GM19455 (cell line): ENCODE data around the gene NIT1.

Source experiments
- ATAC-seq: cut with Tn5 transposase; IDR thresholded peaks from one replicate; pipeline ENCODE4 v1.9.1; 2021; ENCODE audit not compliant: unreplicated experiment

Gene NIT1, protein sequence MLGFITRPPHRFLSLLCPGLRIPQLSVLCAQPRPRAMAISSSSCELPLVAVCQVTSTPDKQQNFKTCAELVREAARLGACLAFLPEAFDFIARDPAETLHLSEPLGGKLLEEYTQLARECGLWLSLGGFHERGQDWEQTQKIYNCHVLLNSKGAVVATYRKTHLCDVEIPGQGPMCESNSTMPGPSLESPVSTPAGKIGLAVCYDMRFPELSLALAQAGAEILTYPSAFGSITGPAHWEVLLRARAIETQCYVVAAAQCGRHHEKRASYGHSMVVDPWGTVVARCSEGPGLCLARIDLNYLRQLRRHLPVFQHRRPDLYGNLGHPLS

DNA sequence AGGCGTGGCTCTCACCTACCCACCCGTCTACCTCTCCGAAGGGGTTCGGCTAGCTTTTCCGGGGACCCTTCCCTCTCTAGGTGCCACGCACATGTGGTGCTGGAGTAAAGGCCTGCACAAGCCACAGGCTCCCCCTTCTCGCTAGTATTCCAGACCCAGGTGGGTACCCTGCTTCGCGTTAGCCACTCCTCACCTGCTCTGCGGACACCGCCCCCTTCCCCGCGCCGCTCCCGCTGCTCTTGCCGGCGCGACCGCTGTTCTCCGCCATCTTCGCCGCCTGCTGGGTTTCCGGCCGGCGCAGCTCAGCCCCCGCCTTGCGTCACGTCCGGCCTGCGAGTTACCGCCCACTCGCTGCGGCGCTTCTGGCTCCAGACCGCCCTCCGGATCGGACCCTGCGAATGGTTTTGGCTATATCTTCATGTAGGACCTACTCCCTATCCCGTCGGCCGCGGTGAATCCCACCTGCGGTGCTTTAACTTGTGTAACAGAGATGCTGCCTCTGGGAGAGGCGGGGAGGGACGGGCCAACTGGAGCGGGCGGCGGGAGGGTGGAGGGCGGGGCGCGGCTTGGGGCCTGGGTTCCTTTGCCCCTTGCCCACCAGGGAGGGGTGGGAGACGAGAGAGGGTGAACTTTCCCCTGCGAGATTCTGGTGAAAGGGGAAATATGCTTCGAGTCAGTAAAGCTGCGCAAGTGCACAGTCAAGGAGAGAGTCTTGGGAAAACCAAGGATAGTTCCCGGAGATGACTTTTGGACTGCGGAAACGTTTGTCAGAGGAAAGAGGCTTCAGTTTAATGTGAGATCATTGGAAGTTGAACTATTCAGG is at the start of gene NIT1, which contains the start of gene PFDN2:
Gene NIT1 (plus strand): TSS at position 347 of the 823 bp plus-strand sequence. CDS start 72 bp downstream, at position 419.
Gene PFDN2 (minus strand): TSS at position 279 of the 823 bp plus-strand sequence. CDS start 11 bp downstream, at position 268.
- ATAC-seq: peak; percentile 82

DNA sequence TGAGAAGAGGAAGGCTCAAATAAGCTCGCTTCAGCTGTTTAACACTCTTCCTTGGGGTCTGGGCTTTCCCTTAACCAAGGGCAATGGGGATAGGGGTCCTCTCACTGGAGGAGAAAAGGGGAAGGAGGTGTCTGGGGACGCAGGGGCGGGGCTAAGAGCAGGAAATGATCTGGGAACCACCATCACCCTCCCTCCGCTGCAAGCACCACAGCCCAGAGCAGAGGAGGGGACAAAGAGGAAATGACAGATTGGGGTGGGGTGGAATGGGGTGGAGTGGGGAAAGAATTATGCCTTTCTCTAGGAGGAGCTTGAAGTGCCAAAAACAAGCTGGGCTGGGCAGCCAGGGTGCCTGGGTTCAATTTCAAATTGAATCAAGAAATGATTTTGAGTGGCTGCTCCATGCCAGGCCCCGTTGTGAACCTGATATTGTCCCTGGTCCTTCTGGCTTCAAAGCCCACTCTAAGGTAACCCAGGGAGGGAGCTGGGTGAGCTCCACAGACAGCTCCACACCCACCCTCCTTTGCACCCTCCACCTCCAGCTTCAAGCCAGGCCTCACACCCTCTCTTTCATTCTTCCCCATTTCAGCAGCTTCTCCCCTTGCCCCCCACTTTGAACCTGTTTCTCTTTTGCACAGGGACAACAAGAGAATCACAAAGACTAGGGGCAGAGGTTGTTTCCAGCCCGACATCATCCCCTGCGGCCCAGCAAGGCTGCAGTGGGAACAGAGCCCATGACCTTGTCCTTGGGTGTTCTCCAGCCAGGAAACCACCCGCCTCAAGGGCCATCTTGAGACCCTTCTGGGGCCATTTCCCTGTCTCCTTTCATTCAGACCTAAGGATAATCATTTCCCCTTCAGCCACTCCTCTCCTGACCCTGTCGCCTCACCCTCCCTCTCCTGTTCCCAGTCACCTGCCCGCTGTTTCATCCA is 49.3 kb upstream of the NIT1 start:
- peak; percentile 61 for ATAC-seq

- ATAC-seq: no peak
Measured at GRCh38 chr1:161069241-161069640, 48.7 kb upstream of the NIT1 start.

- ATAC-seq: peak; percentile 87
Measured at GRCh38 chr1:161069731-161070270, 48.1 kb upstream of the NIT1 start, which contains the start of gene ARHGAP30. ARHGAP30 (minus strand) TSS chr1:161069891; CDS start chr1:161069624, 267 bp downstream.

DNA sequence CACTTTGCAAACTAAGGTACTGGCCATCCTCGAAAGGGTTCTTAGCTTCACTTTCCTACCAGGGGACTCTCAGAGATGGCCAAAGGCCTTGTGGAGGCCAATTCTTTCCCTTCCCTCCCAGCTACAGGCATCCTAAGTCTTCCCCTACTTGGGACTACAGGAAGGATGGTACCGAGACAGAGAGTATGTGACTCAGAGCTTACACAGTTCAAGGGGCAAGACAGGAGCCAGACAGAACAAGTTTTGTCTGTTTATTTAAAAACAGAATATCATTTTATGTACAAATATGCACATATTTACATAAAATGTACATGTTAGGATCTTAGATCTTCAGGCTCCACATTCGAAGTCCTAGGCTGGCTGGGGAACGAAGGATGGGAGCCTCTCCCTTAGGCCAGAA is 47.1 kb upstream of the NIT1 start:
- ATAC-seq: no peak

DNA sequence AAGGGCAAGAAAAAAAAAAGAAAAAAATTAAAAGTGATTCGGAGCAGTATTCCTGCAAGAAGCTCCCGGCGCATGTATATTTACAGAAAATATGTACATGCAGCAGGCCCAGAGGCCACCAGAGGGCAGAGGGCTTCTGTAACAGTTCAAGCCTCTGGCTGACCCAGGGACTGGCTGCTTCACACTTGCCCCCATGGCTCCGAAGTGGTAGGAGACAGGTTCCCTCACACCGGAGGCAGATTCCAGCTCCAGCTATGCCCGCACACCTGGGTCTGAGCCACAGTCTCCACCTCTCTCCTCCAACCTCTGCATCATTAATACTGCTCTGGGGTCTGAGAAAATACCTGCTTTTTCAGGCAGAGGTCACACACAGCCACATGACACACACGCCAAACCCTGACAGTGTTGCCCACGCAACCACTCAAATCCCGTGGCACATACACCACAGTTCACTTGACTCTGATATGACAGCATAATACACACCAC is 46.0 kb upstream of the NIT1 start:
- no peak for ATAC-seq

- no peak for ATAC-seq
Measured at GRCh38 chr1:161072751-161073449, 45.0 kb upstream of the NIT1 start.

- ATAC-seq: no peak
Measured at GRCh38 chr1:161073474-161074121, 44.3 kb upstream of the NIT1 start.

- no peak for ATAC-seq
Measured at GRCh38 chr1:161074676-161075368, 43.1 kb upstream of the NIT1 start.

- ATAC-seq: no peak
Measured at GRCh38 chr1:161076410-161076809, 41.5 kb upstream of the NIT1 start.

DNA sequence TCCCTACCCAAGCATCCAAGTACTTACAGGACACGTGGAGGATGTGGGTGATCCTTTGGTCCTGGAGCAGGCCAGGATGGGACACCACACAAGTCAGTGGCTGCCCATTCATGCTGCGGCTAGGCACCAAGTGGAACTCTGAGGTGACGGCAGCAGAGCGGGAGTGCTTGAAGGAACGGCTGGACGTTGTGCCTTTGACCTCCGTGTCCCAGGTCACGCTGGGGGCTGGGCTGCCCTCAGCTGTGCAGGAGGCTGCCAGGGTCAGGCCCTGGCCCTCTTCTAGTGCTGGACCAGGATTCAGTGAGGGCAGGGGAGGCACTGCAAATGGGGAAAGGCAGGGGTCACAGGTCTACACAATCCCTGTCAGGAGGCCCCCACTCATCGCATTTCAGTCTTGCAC is 40.5 kb upstream of the NIT1 start:
- no peak for ATAC-seq

- no peak for ATAC-seq
Measured at GRCh38 chr1:161079436-161080110, 38.3 kb upstream of the NIT1 start.

- ATAC-seq: no peak
Measured at GRCh38 chr1:161080441-161081405, 37.2 kb upstream of the NIT1 start.

GRCh38 chr1:161081519-161081918 is 36.4 kb upstream of the NIT1 start:
- ATAC-seq: no peak

DNA sequence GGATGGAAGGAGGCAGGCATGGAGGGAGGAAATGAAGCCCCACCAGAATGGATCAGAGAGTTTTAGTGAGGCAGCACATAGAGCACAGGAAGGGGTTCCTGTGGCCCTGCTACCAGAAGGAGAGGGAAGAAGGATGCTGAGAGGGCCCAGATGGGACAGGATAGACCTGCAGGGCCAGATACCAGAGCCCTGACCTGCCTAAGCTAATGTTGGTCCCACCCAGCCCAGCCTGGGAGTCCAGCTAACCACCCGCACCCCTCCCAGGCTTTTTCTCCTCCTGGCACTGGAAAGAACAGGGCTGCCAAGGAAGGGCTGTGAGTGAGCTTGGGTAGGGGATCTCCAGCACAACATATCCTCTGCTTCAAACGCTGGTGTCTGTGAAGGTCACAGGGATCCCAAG is 35.4 kb upstream of the NIT1 start:
- no peak for ATAC-seq

GRCh38 chr1:161082996-161083747 is 34.7 kb upstream of the NIT1 start:
- ATAC-seq: no peak
